HepG2 (cell line): ENCODE results near the gene MYD88. TPM values are rescaled to one million over a fixed set of nuclear protein-coding genes. Genes with fewer than 3 reads are reported as not detected.

Source experiments
- ATAC-seq: fragments of 200-7000 bp; cut with Tn5 transposase; 3 replicates; pipeline ENCODE4 v1.9.1; 2020; ENCODE audit warnings: mild to moderate bottlenecking, moderate library complexity
- BruUV-seq: library from RNA; stranded (reverse); fragments of 400-500 nt; replicated peaks from 2 replicates; lab custom pipeline; 2021; lab: Mats Ljungman, UMichigan
- CTCF ChIA-PET: fragments of 300-600 bp; formaldehyde crosslinking; extraction: SDS; loops from one replicate; lab custom pipeline; 2021; ENCODE audit warnings: low total read pairs, inconsistent platforms, low intra/inter-chr PET ratio; lab: Yijun Ruan, JAX
- POLR2A ChIA-PET: fragments of 350-600 bp; sonication (Branson Sonifier 250); formaldehyde crosslinking; loops from one replicate; lab custom pipeline; 2020; ENCODE audit warnings: antibody characterized with exemption, inconsistent platforms; lab: Yijun Ruan, JAX
- DNase-seq: peaks from one replicate; pipeline ENCODE4 v3.0.0-alpha.2; 2015; ENCODE audit warnings: low spot score
- FAIRE-seq: peaks from 3 replicates; lab custom pipeline; 2011; peaks lifted over from hg19 to GRCh38; lab: Jason Lieb, UNC
- H2AFZ ChIP-seq: one replicate; pipeline ENCODE4 v1.6.1; 2011; ENCODE audit warnings: low read length, inconsistent platforms
- H3K27ac ChIP-seq: fragments of 300-600 bp; 3 replicates; pipeline ENCODE4 v1.8.0; 2011; ENCODE audit warnings: mixed run types, mild to moderate bottlenecking, mixed read lengths, low read length, inconsistent platforms; ENCODE audit not compliant: insufficient read depth; ENCODE audit errors: extremely low read length
- H3K27me3 ChIP-seq, 2 experiments: fragments of 200-600 bp in 1 of 2; 2 replicates in 1 of 2; 3 replicates in 1 of 2; pipeline versions ENCODE4 v1.6.0 to v1.8.0; 2011; ENCODE audit warnings: low read length in 2 of 2, mild to moderate bottlenecking in 2 of 2, moderate library complexity in 2 of 2, inconsistent platforms in 1 of 2; ENCODE audit not compliant: insufficient read depth in 2 of 2, control insufficient read depth in 1 of 2
- H3K36me3 ChIP-seq, 2 experiments: fragments of 200-600 bp in 1 of 2; replicated peaks in 1 of 2; 2 replicates in 1 of 2; 3 replicates in 1 of 2; pipeline versions ENCODE4 v1.5.1 to v1.8.0; 2011; ENCODE audit warnings: low read length in 2 of 2, inconsistent platforms in 1 of 2; ENCODE audit not compliant: insufficient read depth in 2 of 2, control insufficient read depth in 1 of 2
- H3K4me1 ChIP-seq: 2 replicates; pipeline ENCODE4 v1.5.1; 2012; ENCODE audit warnings: low read length, inconsistent platforms; ENCODE audit not compliant: insufficient read depth
- H3K4me2 ChIP-seq: 2 replicates; pipeline ENCODE4 v1.6.0; 2011; ENCODE audit warnings: low read depth, low read length, inconsistent platforms
- H3K4me3 ChIP-seq, 3 experiments: fragments of 200-600 bp in 1 of 3; sonication (generic), shearing (Covaris generic) in 1 of 3; replicated peaks in 1 of 3; 2 replicates each; pipeline ENCODE4 v1.5.1; 2011 to 2016; ENCODE audit warnings: low read length in 3 of 3, inconsistent platforms in 2 of 3, low read depth in 2 of 3, mild to moderate bottlenecking in 2 of 3, control low read depth in 1 of 3, mixed read lengths in 1 of 3; ENCODE audit not compliant: insufficient read depth in 1 of 3
- H3K79me2 ChIP-seq: one replicate; pipeline ENCODE4 v1.6.1; 2011; ENCODE audit warnings: low read length, inconsistent platforms; ENCODE audit not compliant: insufficient read depth
- H3K9ac ChIP-seq: 2 replicates; pipeline ENCODE4 v1.6.0; 2011; ENCODE audit warnings: mild to moderate bottlenecking, low read depth, low read length, inconsistent platforms; ENCODE audit not compliant: insufficient read depth
- H3K9me3 ChIP-seq: 2 replicates; pipeline ENCODE4 v1.5.1; 2012; ENCODE audit warnings: mild to moderate bottlenecking, low read length
- H4K20me1 ChIP-seq: 2 replicates; pipeline ENCODE4 v1.6.0; 2011; ENCODE audit warnings: inconsistent platforms, mild to moderate bottlenecking, low read length, moderate library complexity; ENCODE audit not compliant: insufficient read depth
- LCORL ChIP-seq, 2 experiments: fragments of 450-650 bp in 1 of 2; sonication (generic) in 1 of 2; formaldehyde crosslinking in 1 of 2; IDR thresholded peaks; 2 replicates each; pipeline versions ENCODE4 v1.5.0 to v1.6.1; 2017 to 2020; ENCODE audit warnings: antibody characterized with exemption in 1 of 2, missing genetic modification reagents in 1 of 2
- NKX3-1 ChIP-seq: sonication (generic); formaldehyde crosslinking; IDR thresholded peaks from 2 replicates; pipeline ENCODE4 v1.5.0; 2020; ENCODE audit warnings: missing genetic modification reagents
- ZEB1 ChIP-seq: IDR thresholded peaks from 2 replicates; pipeline ENCODE4 v1.6.1; 2012; ENCODE audit warnings: mild to moderate bottlenecking, low read depth, inconsistent platforms; ENCODE audit not compliant: insufficient replicate concordance
- ZNF891 ChIP-seq: sonication (generic); formaldehyde crosslinking; IDR thresholded peaks from 2 replicates; pipeline ENCODE4 v1.5.0; 2020; ENCODE audit warnings: mild to moderate bottlenecking, missing genetic modification reagents
- ZSCAN22 ChIP-seq: sonication (generic); formaldehyde crosslinking; IDR thresholded peaks from 2 replicates; pipeline ENCODE4 v1.4.0; 2020; ENCODE audit warnings: mild to moderate bottlenecking, missing genetic modification reagents
- whole genome bisulfite sequencing: methylation state at CpG from one replicate; pipeline ENCODE4 v1.1.6; 2017; ENCODE audit warnings: low lambda C conversion rate; 5-methylcytosine and 5-hydroxymethylcytosine counted together
- in situ Hi-C: cut with HindIII; loops from 2 replicates; pipeline ENCODE4 v1.10.0; 2017; ENCODE audit warnings: low pct_unique_long_range_greater_than_20kb; ENCODE audit not compliant: extremely low pct_ligation_motif_present
- intact Hi-C: fragments of 100-400 bp; cut with micrococcal nuclease; formaldehyde crosslinking; loops from one replicate; pipeline ENCODE4 v1.10.0; 2022; ENCODE audit not compliant: unreplicated experiment
- polyA plus RNA-seq, 8 experiments: library from polyadenylated mRNA; depleted of rRNA in 3 of 8; stranded (reverse) in 7 of 8; unstranded in 1 of 8; fragments of >200 nt; fragmentation: Illumina TruSeq in 4 of 8; extraction: Trizol in 4 of 8; gene quantifications; 2 replicates each; pipeline versions ENCODE4 v1.2.1 to v1.2.3, GENCODE V29; 2011 to 2016; ENCODE audit warnings: low read depth in 4 of 8, missing spikeins in 1 of 8, mixed read lengths in 1 of 8; ENCODE audit not compliant: insufficient read depth in 1 of 8
- total RNA-seq, 5 experiments: library from RNA; depleted of rRNA; stranded (reverse); fragments of >200 nt; fragmentation: Illumina TruSeq; extraction: Trizol; gene quantifications; 2 replicates each; pipeline ENCODE4 v1.2.3, GENCODE V29; 2016; ENCODE audit warnings: low read depth in 1 of 5
- TF ChIP-seq, protein P1 (sequence below): sonication (generic); formaldehyde crosslinking; conservative IDR thresholded peaks from 2 replicates; pipeline ENCODE4 v1.8.0; 2022; ENCODE audit warnings: low read depth, missing genetic modification reagents
- TF ChIP-seq, protein P2 (sequence below): sonication (generic); formaldehyde crosslinking; IDR thresholded peaks from 2 replicates; pipeline ENCODE4 v1.9.0; 2022; ENCODE audit warnings: missing genetic modification reagents, mild to moderate bottlenecking, borderline replicate concordance

Gene MYD88
- total and polyA plus RNA-seq, 2 of the 13 experiments (the other 11 are each of a cell fraction or from before 2014, with no cell fraction given), result 7.6 to 32.7 TPM

- no peak for TF ChIP-seq NKX3-1 (CRISPR knock-in tag)
Observed at GRCh38 chr3:38157117-38157516, 18.7 kb downstream of the MYD88 start (continued).

GRCh38 chr3:38157595-38157994 is 19.1 kb downstream of the MYD88 start:
- no peak for FAIRE-seq
- intact Hi-C loops (no loop called here), in situ Hi-C loops (no loop called here)
- Histone ChIP-seq H3K79me2 (no peaks in the 10 kb centered on the region), H3K4me1 (peaks cover 2% of the 10 kb centered on the region; the same call in 1 of the 2 replicates), H2AFZ (no peak overlapping the region), H3K4me3 (no peak overlapping the region), H3K27me3 (no peaks in the 10 kb centered on the region), H3K9ac (no peak overlapping the region), H3K27ac (no peak overlapping the region), H3K9me3 (no peaks in the 10 kb centered on the region), H4K20me1 (no peaks in the 10 kb centered on the region), H3K36me3 (no peaks in the 10 kb centered on the region), H3K4me2 (no peak overlapping the region)
- DNase-seq, result no peak
- CTCF ChIA-PET, result no interaction called here
- TF ChIP-seq, protein P1, sequence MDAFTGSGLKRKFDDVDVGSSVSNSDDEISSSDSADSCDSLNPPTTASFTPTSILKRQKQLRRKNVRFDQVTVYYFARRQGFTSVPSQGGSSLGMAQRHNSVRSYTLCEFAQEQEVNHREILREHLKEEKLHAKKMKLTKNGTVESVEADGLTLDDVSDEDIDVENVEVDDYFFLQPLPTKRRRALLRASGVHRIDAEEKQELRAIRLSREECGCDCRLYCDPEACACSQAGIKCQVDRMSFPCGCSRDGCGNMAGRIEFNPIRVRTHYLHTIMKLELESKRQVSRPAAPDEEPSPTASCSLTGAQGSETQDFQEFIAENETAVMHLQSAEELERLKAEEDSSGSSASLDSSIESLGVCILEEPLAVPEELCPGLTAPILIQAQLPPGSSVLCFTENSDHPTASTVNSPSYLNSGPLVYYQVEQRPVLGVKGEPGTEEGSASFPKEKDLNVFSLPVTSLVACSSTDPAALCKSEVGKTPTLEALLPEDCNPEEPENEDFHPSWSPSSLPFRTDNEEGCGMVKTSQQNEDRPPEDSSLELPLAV, result no peak
- TF ChIP-seq, protein P2, sequence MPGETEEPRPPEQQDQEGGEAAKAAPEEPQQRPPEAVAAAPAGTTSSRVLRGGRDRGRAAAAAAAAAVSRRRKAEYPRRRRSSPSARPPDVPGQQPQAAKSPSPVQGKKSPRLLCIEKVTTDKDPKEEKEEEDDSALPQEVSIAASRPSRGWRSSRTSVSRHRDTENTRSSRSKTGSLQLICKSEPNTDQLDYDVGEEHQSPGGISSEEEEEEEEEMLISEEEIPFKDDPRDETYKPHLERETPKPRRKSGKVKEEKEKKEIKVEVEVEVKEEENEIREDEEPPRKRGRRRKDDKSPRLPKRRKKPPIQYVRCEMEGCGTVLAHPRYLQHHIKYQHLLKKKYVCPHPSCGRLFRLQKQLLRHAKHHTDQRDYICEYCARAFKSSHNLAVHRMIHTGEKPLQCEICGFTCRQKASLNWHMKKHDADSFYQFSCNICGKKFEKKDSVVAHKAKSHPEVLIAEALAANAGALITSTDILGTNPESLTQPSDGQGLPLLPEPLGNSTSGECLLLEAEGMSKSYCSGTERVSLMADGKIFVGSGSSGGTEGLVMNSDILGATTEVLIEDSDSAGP, result no peak
- TF ChIP-seq ZSCAN22, result no peak
- no peak for TF ChIP-seq ZEB1
- TF ChIP-seq LCORL (IDR thresholded peaks at IDR 0.05), result peak; percentile 83
- TF ChIP-seq LCORL (CRISPR knock-in tag; IDR thresholded peaks at IDR 0.05), result no peak
- no peak for TF ChIP-seq ZNF891 (CRISPR knock-in tag)
- POLR2A ChIA-PET, result interaction anchor here (1.9 kb wide), 1 partner anchor 21 kb away, joined by 6 read pairs; the partner anchor contains the start of gene ACAA1
- no TSS peak for BruUV-seq
- 82% methylated on average over 3 of the region's 3 CpGs for WGBS
- ATAC-seq, result no peak
